HG03378 (cell line): ENCODE data around the gene PRICKLE1.

Source experiments
- ATAC-seq: cut with Tn5 transposase; IDR thresholded peaks from one replicate; pipeline ENCODE4 v1.9.1; 2021; ENCODE audit warnings: mild to moderate bottlenecking, moderate library complexity; ENCODE audit not compliant: unreplicated experiment

The PRICKLE1 gene

GRCh38 chr12:42588524-42589464 is 752 bp downstream of the PRICKLE1 start:
- no peak for ATAC-seq

GRCh38 chr12:42587601-42588523 is 1.7 kb downstream of the PRICKLE1 start:
- no peak for ATAC-seq

GRCh38 chr12:42586268-42586667 is 3.3 kb downstream of the PRICKLE1 start:
- no peak for ATAC-seq

GRCh38 chr12:42585841-42586216 is 3.7 kb downstream of the PRICKLE1 start:
- no peak for ATAC-seq

- ATAC-seq, result no peak
Observed at GRCh38 chr12:42585154-42585840, 4.2 kb downstream of the PRICKLE1 start.

- ATAC-seq, result no peak
Observed at GRCh38 chr12:42584651-42585111, 4.9 kb downstream of the PRICKLE1 start.

- no peak for ATAC-seq
Observed at GRCh38 chr12:42583016-42583415, 6.5 kb downstream of the PRICKLE1 start.

GRCh38 chr12:42582498-42582897 is 7.0 kb downstream of the PRICKLE1 start:
- no peak for ATAC-seq

GRCh38 chr12:42582050-42582449 is 7.5 kb downstream of the PRICKLE1 start:
- no peak for ATAC-seq

GRCh38 chr12:42576374-42576773 is 13.2 kb downstream of the PRICKLE1 start:
- ATAC-seq, result no peak

- ATAC-seq, result no peak
Observed at GRCh38 chr12:42575717-42576116, 13.8 kb downstream of the PRICKLE1 start.

- ATAC-seq, result no peak
Observed at GRCh38 chr12:42574851-42575266, 14.7 kb downstream of the PRICKLE1 start.

- no peak for ATAC-seq
Observed at GRCh38 chr12:42571327-42572009, 18.1 kb downstream of the PRICKLE1 start.

GRCh38 chr12:42570076-42570475 is 19.5 kb downstream of the PRICKLE1 start:
- no peak for ATAC-seq

GRCh38 chr12:42568952-42569915 is 20.3 kb downstream of the PRICKLE1 start:
- peak; percentile 82 for ATAC-seq

- ATAC-seq, result no peak
Observed at GRCh38 chr12:42565633-42566032, 23.9 kb downstream of the PRICKLE1 start.

GRCh38 chr12:42564996-42565395 is 24.6 kb downstream of the PRICKLE1 start:
- no peak for ATAC-seq

GRCh38 chr12:42564556-42564955 is 25.0 kb downstream of the PRICKLE1 start:
- ATAC-seq, result no peak

- no peak for ATAC-seq
Observed at GRCh38 chr12:42560977-42561376, 28.6 kb downstream of the PRICKLE1 start.
